D721Med (cell line): Measurements from ENCODE around the gene PKIG.

Source experiments
- DNase-seq: peaks from one replicate; pipeline ENCODE4 v3.0.0; 2011; ENCODE audit warnings: low spot score; ENCODE audit not compliant: insufficient read length
- FAIRE-seq: peaks from 2 replicates; lab custom pipeline; 2011; peaks lifted over from hg19 to GRCh38; lab: Jason Lieb, UNC
- TF ChIP-seq, protein P1 (sequence below): IDR thresholded peaks from 2 replicates; pipeline ENCODE4 v1.5.1; 2012; ENCODE audit warnings: mild to moderate bottlenecking, control low read depth; ENCODE audit not compliant: insufficient read depth; ENCODE audit errors: missing control alignments

PKIG gene

DNA sequence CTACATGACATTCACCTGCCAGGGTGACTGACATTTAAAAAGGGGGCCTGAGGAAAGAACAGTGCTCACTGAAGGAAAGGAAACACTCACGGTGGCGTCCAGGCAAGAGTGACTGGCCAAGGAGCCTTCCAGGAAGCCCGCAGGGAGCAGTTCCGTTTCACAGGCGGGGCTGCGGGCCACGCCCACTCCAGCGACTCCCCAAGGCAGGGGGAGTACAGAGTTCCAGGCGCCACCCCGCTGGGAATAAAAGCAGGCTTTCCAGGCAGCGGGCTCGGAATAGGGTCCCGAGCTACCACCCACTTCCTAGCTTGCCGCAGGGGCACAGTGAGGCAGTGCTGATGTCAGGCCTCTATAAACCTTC lies 34.2 kb downstream of the PKIG start:
- DNase-seq: no peak
- no peak for FAIRE-seq
- TF ChIP-seq, protein P1, sequence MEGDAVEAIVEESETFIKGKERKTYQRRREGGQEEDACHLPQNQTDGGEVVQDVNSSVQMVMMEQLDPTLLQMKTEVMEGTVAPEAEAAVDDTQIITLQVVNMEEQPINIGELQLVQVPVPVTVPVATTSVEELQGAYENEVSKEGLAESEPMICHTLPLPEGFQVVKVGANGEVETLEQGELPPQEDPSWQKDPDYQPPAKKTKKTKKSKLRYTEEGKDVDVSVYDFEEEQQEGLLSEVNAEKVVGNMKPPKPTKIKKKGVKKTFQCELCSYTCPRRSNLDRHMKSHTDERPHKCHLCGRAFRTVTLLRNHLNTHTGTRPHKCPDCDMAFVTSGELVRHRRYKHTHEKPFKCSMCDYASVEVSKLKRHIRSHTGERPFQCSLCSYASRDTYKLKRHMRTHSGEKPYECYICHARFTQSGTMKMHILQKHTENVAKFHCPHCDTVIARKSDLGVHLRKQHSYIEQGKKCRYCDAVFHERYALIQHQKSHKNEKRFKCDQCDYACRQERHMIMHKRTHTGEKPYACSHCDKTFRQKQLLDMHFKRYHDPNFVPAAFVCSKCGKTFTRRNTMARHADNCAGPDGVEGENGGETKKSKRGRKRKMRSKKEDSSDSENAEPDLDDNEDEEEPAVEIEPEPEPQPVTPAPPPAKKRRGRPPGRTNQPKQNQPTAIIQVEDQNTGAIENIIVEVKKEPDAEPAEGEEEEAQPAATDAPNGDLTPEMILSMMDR: no peak

DNA sequence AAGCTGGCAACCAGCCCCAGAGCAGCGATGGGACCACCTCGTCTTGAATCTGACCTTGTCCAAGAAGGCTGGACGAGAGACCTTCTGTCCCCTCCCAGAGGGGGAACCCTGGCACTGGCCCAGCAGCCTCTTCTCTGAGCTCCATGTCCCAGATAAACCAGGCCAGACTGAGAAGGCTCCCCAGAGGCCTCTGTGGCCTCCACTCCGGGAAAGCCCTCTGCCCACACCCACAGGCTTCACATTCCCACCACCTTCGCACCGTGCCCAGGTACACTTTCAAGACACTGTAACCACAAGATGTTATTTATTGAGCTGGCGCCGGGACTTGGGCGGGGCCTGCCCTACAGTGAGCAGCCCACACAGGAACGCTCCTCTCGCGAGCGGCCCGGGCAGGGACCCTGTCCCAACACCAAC lies 35.9 kb downstream of the PKIG start:
- no peak for FAIRE-seq
- TF ChIP-seq, protein P1: no peak
- DNase-seq: no peak

DNA sequence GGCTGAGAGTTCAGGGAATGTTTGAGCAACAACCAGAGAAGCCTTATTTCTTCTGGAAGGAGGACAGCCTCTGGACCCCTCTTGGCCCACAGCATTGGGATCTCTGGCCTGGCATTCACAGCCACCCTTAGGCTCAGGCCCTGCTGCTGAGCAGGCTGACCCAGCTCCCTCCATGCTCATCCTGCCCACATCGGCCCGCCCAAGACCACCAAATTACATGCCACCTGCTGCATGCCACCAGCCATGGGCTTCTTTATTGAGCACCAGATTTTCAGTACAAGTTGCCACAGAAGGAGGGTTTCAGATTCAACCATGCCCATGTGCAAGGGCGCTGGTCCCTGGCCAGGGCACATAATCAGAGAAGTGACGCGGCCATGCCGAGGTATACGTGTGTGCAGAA lies 36.9 kb downstream of the PKIG start:
- no peak for DNase-seq
- TF ChIP-seq, protein P1: no peak
- FAIRE-seq: no peak

DNA sequence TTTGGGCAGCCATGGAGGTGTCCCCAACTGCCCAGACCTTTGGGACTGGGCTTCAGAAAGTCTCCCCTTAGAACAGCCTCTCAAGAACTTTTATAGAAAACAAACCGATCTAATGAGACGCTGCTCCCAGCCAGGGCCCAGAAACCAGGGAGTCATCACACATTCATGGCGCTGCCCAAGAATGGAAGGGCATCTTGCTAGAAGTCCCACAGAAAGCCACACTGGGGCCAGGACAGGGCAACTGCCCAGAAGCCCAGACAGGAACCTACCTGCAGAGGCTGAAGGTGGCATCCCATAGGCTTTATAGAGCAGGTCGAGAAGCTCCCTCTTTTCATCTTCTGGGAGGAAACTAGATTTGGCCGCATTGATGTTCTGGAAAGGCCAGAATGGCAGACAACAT lies 37.7 kb downstream of the PKIG start:
- no peak for FAIRE-seq
- no peak for DNase-seq
- TF ChIP-seq, protein P1: no peak

DNA sequence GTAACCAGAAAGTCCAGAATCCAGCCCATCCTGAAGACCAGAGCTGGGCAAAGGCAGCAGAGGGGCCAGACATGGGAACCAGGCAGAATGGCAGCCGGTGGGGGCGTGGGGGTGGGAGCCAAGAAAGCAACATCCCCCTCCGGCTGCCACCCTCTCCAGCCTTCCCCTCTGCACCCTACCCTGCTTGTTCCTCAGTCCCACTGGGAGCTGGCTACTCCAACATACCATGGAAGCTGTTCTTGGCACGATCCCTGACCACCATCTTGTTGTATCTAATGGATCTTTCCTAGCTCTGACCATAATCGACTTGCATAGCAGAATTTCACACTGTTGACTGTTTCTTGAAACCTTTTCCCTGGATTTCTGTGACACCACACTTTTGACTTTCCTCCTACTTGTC lies 38.9 kb downstream of the PKIG start:
- FAIRE-seq: no peak
- no peak for DNase-seq
- TF ChIP-seq, protein P1: no peak

DNA sequence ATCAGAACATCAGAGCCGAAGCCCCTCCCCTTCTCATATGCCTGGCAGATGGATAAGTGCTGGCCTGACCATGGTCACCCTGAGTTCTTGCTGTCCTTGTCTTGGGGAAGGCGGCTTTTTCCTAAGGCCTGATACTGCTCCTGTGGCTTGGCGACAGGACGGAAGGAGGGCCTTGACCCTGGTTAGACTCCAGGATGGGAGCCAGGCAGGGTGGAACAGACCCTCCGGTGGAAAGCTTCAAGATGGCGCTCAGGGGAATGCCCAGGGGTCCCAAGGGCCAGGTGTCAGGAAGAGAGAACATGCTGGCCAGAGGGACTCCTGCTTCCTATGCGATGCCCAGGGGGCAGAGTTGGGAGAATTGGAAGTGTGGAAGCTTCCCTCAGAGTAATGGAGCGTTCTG lies 39.6 kb downstream of the PKIG start:
- TF ChIP-seq, protein P1: no peak
- DNase-seq: no peak
- no peak for FAIRE-seq

DNA sequence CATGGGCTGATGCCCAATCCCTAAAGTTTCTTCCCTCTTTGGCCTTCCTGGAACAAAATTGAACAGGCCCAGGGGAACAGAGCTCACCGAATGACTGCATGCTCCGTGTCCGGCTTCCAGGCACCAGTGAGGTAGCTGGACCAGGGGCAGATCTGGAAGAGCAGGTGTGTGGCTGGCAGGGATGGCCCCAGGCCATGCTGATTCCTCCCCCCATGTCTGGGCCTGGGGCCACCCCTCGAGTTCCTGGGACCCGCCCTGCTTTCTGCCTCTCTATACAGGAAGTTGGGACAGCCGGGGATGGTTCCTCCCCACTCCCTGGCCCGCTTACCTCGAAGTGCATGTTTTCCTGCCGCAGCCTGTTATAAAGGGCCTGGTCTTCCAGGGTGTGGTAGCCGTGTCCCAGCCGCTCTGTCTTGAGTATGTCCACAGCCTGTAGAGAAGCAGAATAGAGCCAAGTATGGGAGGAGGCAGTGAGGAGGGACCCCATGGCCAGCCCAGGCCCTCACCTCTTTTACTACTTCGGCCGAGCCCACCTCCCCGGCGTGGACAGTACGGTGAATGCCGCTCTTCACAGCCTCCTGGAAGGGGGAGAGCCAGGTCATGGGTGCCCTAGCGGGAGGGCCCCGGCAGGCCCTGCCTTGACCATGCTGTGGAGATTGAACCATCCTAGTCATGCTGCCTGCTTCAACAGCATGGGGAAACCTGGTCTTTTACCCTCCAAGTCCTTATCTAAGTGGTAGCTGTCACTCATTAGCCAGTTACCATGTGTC lies 40.3 kb downstream of the PKIG start:
- TF ChIP-seq, protein P1: no peak
- FAIRE-seq (no peak), DNase-seq (no peak)
